Measurements from ENCODE around the gene ZNF862.

Gene ZNF862

GRCh38 chr7:149796287-149796860 lies 41.8 kb upstream of the ZNF862 start:
- Histone ChIP-seq H3K9me3 (ENCODE audit: control insufficient read depth, insufficient read depth, low read length) (no peaks in the 10 kb centered on the region), H3K4me3 (ENCODE audit: low read length) (no peak overlapping the region), H3K27ac (ENCODE audit: low read length) (no peak overlapping the region), H3K36me3 (ENCODE audit: control insufficient read depth, insufficient read depth, low read length) (no peaks in the 10 kb centered on the region), H3K4me1 (ENCODE audit: control insufficient read depth, insufficient read depth, low read length) (no peaks in the 10 kb centered on the region), H3K27me3 (ENCODE audit: control insufficient read depth, insufficient read depth, low read length) (no peaks in the 10 kb centered on the region)
- DNase-seq (ENCODE audit: low read depth, low spot score) = no peak
- WGBS (ENCODE audit: insufficient coverage, insufficient read length) = no CpG with 5 or more reads among the region's 19 CpGs

DNA sequence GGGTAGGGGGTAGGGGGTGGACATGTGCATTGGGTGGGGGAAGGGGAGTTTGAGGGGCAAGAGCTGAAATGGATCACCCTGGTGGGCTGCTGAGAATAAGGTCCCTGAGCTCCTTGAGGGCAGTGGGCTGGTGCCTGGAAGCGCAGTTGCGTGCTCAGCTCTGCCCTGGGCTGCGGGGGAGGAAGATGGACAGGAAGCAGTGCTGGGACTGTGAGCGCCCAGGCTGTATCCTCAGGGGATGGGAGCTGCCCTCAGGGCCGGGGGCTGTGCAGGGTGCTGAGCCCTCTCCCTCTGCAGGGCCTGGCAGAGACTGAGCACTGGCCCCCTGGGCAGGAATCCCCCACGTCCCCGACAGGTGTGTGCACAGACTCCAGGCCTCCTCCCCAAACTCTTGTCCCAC lies 40.4 kb upstream of the ZNF862 start:
- Histone ChIP-seq H3K9me3 (ENCODE audit: control insufficient read depth, insufficient read depth, low read length) (no peaks in the 10 kb centered on the region), H3K36me3 (ENCODE audit: control insufficient read depth, insufficient read depth, low read length) (no peaks in the 10 kb centered on the region), H3K4me3 (ENCODE audit: low read length) (no peak overlapping the region), H3K27ac (ENCODE audit: low read length) (no peak overlapping the region), H3K27me3 (ENCODE audit: control insufficient read depth, insufficient read depth, low read length) (no peaks in the 10 kb centered on the region), H3K4me1 (ENCODE audit: control insufficient read depth, insufficient read depth, low read length) (no peaks in the 10 kb centered on the region)
- DNase-seq (ENCODE audit: low read depth, low spot score) = no peak
- WGBS (ENCODE audit: insufficient coverage, insufficient read length) = no CpG with 5 or more reads among the region's 7 CpGs

DNA sequence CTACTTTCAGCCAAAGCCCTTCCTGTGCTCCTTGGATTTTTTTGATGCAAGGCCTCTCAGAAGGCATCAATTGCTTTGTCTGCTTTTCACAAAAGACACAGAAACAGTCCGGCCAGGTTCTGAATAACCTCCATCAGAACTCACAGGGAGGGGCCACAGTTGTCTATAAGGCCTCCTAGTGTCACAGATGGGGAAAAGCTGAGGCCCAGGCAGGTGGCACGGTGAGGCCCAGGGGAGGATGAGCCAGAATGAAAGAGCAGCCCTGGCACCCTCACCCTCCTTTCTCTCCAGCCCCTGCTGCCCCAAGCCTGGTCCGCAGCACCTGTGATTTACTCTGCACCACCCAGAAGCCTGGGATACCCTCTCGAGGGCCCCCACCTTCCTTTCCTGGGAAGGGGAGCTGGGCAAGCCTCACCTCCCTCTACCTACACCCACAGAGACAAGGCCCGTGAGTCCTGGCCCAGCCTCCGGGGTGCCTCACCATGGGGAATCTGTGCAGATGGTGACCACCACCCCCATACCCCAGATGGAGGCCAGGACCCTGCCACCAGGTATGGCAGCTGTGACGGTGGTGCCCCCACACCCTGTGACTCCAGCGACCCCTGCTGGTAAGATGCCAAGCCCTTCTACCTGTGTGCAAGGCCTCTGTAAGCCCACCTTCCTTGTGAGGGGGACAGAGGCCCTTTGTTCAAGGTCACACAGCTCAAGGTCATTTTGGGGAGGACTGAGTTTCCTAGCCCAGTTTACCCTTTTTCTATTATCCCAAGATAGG lies 38.6 kb upstream of the ZNF862 start:
- H3K4me3 ChIP-seq (ENCODE audit: low read length) = no peak overlapping the region
- no peaks in the 10 kb centered on the region for H3K9me3 ChIP-seq (ENCODE audit: control insufficient read depth, insufficient read depth, low read length)
- no CpG with 5 or more reads among the region's 8 CpGs for WGBS (ENCODE audit: insufficient coverage, insufficient read length)
- no peaks in the 10 kb centered on the region for H3K4me1 ChIP-seq (ENCODE audit: control insufficient read depth, insufficient read depth, low read length)
- H3K36me3 ChIP-seq (ENCODE audit: control insufficient read depth, insufficient read depth, low read length) = no peaks in the 10 kb centered on the region
- no peak for DNase-seq (ENCODE audit: low read depth, low spot score)
- H3K27me3 ChIP-seq (ENCODE audit: control insufficient read depth, insufficient read depth, low read length) = no peaks in the 10 kb centered on the region
- H3K27ac ChIP-seq (ENCODE audit: low read length) = no peak overlapping the region

DNA sequence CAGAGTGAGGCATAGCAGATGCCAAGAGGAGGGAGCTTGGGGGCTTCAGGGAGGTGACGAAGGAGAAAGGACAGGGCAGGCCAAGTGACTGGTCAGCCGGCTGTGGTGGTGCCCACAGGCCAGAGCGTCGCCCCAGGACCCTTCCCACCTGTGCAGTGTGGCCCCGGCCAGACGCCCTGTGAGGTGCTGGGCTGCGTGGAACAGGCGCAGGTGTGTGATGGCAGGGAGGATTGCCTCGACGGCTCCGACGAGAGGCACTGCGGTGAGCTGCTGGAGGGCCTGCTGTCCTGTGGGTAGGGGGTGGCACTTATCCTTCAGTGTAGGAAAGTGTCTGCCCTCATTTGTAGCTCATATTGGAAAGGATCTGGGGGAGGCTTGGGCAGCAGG lies 38.0 kb upstream of the ZNF862 start:
- Histone ChIP-seq H3K27me3 (ENCODE audit: control insufficient read depth, insufficient read depth, low read length) (no peaks in the 10 kb centered on the region), H3K36me3 (ENCODE audit: control insufficient read depth, insufficient read depth, low read length) (no peaks in the 10 kb centered on the region), H3K9me3 (ENCODE audit: control insufficient read depth, insufficient read depth, low read length) (no peaks in the 10 kb centered on the region), H3K27ac (ENCODE audit: low read length) (no peak overlapping the region), H3K4me1 (ENCODE audit: control insufficient read depth, insufficient read depth, low read length) (no peaks in the 10 kb centered on the region), H3K4me3 (ENCODE audit: low read length) (no peak overlapping the region)
- WGBS (ENCODE audit: insufficient coverage, insufficient read length) = no CpG with 5 or more reads among the region's 13 CpGs
- DNase-seq (ENCODE audit: low read depth, low spot score) = no peak

GRCh38 chr7:149801002-149801566 lies 37.1 kb upstream of the ZNF862 start:
- H3K36me3 ChIP-seq (ENCODE audit: control insufficient read depth, insufficient read depth, low read length) = no peaks in the 10 kb centered on the region
- no peaks in the 10 kb centered on the region; the same call in 1 of the 2 replicates for H3K4me1 ChIP-seq (ENCODE audit: control insufficient read depth, insufficient read depth, low read length)
- WGBS (ENCODE audit: insufficient coverage, insufficient read length) = no CpG with 5 or more reads among the region's 2 CpGs
- no peak for DNase-seq (ENCODE audit: low read depth, low spot score)
- H3K27ac ChIP-seq (ENCODE audit: low read length) = no peak overlapping the region
- no peaks in the 10 kb centered on the region for H3K9me3 ChIP-seq (ENCODE audit: control insufficient read depth, insufficient read depth, low read length)
- no peak overlapping the region for H3K4me3 ChIP-seq (ENCODE audit: low read length)
- H3K27me3 ChIP-seq (ENCODE audit: control insufficient read depth, insufficient read depth, low read length) = no peaks in the 10 kb centered on the region

GRCh38 chr7:149801816-149802215 lies 36.4 kb upstream of the ZNF862 start:
- no peak for DNase-seq (ENCODE audit: low read depth, low spot score)
- Histone ChIP-seq H3K4me1 (ENCODE audit: control insufficient read depth, insufficient read depth, low read length) (no peaks in the 10 kb centered on the region; the same call in 1 of the 2 replicates), H3K4me3 (ENCODE audit: low read length) (no peak overlapping the region), H3K36me3 (ENCODE audit: control insufficient read depth, insufficient read depth, low read length) (no peaks in the 10 kb centered on the region), H3K27ac (ENCODE audit: low read length) (no peak overlapping the region), H3K27me3 (ENCODE audit: control insufficient read depth, insufficient read depth, low read length) (no peaks in the 10 kb centered on the region), H3K9me3 (ENCODE audit: control insufficient read depth, insufficient read depth, low read length) (no peaks in the 10 kb centered on the region)
- WGBS (ENCODE audit: insufficient coverage, insufficient read length) = no CpG with 5 or more reads among the region's 16 CpGs

DNA sequence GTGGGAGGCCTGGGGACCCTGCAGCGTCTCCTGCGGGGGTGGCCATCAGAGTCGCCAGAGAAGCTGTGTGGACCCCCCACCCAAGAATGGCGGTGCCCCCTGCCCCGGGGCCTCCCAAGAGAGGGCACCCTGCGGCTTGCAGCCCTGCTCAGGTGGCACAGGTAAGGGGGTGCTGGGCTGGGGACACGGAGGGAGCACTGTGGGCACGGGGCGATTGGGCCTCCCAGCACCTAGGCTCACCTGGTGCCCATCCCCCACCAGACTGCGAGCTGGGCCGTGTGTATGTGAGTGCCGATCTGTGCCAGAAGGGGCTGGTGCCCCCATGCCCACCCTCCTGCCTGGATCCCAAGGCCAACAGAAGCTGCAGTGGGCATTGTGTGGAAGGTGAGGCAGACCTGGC lies 35.2 kb upstream of the ZNF862 start:
- DNase-seq (ENCODE audit: low read depth, low spot score) = no peak
- no peak overlapping the region for H3K4me3 ChIP-seq (ENCODE audit: low read length)
- WGBS (ENCODE audit: insufficient coverage, insufficient read length) = no CpG with 5 or more reads among the region's 12 CpGs
- no peaks in the 10 kb centered on the region for H3K9me3 ChIP-seq (ENCODE audit: control insufficient read depth, insufficient read depth, low read length)
- no peaks in the 10 kb centered on the region for H3K36me3 ChIP-seq (ENCODE audit: control insufficient read depth, insufficient read depth, low read length)
- H3K27ac ChIP-seq (ENCODE audit: low read length) = no peak overlapping the region
- H3K27me3 ChIP-seq (ENCODE audit: control insufficient read depth, insufficient read depth, low read length) = no peaks in the 10 kb centered on the region
- H3K4me1 ChIP-seq (ENCODE audit: control insufficient read depth, insufficient read depth, low read length) = no peaks in the 10 kb centered on the region; the same call in 1 of the 2 replicates

- no peak for DNase-seq (ENCODE audit: low read depth, low spot score)
- Histone ChIP-seq H3K27ac (ENCODE audit: low read length) (no peak overlapping the region), H3K9me3 (ENCODE audit: control insufficient read depth, insufficient read depth, low read length) (no peaks in the 10 kb centered on the region), H3K4me3 (ENCODE audit: low read length) (no peak overlapping the region), H3K27me3 (ENCODE audit: control insufficient read depth, insufficient read depth, low read length) (no peaks in the 10 kb centered on the region), H3K36me3 (ENCODE audit: control insufficient read depth, insufficient read depth, low read length) (no peaks in the 10 kb centered on the region), H3K4me1 (ENCODE audit: control insufficient read depth, insufficient read depth, low read length) (no peaks in the 10 kb centered on the region; the same call in 1 of the 2 replicates)
- WGBS (ENCODE audit: insufficient coverage, insufficient read length) = no CpG with 5 or more reads among the region's 17 CpGs
Observed at GRCh38 chr7:149803551-149804074, 34.6 kb upstream of the ZNF862 start.

DNA sequence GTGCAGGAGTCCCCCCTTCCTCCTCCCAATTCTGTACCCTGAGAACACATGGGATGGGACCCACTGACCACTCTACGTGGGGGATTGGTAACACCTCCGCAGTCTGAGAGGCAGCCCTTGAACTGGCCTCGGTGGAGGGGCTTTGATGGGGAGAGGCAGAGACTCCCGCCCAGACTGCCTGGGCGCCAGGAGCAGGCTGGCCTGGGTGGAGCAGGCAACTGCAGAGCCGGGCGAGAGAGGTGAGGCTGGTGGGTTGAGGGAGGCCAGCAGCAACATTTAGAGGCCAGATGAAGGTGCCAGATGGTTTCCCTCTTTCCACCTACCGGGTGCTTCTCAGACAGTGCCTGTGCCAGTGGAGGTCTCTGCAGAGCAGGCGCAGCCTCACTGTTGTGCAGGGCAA lies 34.1 kb upstream of the ZNF862 start:
- no peak overlapping the region for H3K27ac ChIP-seq (ENCODE audit: low read length)
- no peaks in the 10 kb centered on the region for H3K9me3 ChIP-seq (ENCODE audit: control insufficient read depth, insufficient read depth, low read length)
- H3K4me3 ChIP-seq (ENCODE audit: low read length) = no peak overlapping the region
- H3K27me3 ChIP-seq (ENCODE audit: control insufficient read depth, insufficient read depth, low read length) = no peaks in the 10 kb centered on the region
- WGBS (ENCODE audit: insufficient coverage, insufficient read length) = no CpG with 5 or more reads among the region's 9 CpGs
- DNase-seq (ENCODE audit: low read depth, low spot score) = no peak
- H3K36me3 ChIP-seq (ENCODE audit: control insufficient read depth, insufficient read depth, low read length) = no peaks in the 10 kb centered on the region
- no peaks in the 10 kb centered on the region; the same call in 1 of the 2 replicates for H3K4me1 ChIP-seq (ENCODE audit: control insufficient read depth, insufficient read depth, low read length)

- no peak overlapping the region for H3K4me3 ChIP-seq (ENCODE audit: low read length)
- no peaks in the 10 kb centered on the region for H3K27me3 ChIP-seq (ENCODE audit: control insufficient read depth, insufficient read depth, low read length)
- DNase-seq (ENCODE audit: low read depth, low spot score) = no peak
- WGBS (ENCODE audit: insufficient coverage, insufficient read length) = no CpG with 5 or more reads among the region's 16 CpGs
- H3K9me3 ChIP-seq (ENCODE audit: control insufficient read depth, insufficient read depth, low read length) = no peaks in the 10 kb centered on the region
- H3K36me3 ChIP-seq (ENCODE audit: control insufficient read depth, insufficient read depth, low read length) = no peaks in the 10 kb centered on the region
- H3K4me1 ChIP-seq (ENCODE audit: control insufficient read depth, insufficient read depth, low read length) = no peaks in the 10 kb centered on the region; the same call in 1 of the 2 replicates
- H3K27ac ChIP-seq (ENCODE audit: low read length) = no peak overlapping the region
Observed at GRCh38 chr7:149806726-149807125, 31.4 kb upstream of the ZNF862 start.
